ENCODE measurements around the gene NXPE1. TPM values are rescaled to one million over a fixed set of nuclear protein-coding genes. Genes with fewer than 3 reads are reported as not detected.

NXPE1 gene
- total RNA-seq, 2 donors from 2014 or later = not detected

- Mint-ChIP-seq H3K36me3 (peaks cover 0 to 8% of the 10 kb centered on the region in 2 donors), H3K9me3 (no peaks in the 10 kb centered on the region), H3K27ac (no peak overlapping the region)
- no peak for ATAC-seq
- DNase-seq (ENCODE audit: low spot score in 2 of 2) = no peak
Measured at GRCh38 chr11:114483929-114484328, 75.8 kb downstream of the NXPE1 start.

DNA sequence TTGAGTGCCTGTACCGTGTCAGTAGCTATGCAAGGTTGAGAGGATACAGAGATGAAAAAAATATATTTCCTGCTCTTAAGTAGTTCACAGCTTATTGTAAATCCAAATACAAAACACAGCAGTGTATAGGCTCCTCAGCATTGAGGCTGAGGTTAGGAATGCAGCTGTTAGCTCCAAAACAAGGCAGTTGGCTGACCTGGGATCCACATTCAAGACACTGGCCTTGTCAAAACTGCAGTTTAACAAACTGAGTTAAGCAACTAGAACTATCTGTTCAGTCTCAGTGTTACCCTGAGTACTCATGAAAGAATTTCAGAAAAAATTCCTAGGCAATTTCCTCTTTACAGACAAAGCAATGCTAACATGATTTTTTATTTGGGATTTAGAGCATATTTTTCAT is 77.6 kb downstream of the NXPE1 start:
- H3K27ac Mint-ChIP-seq = no peak overlapping the region
- no peaks in the 10 kb centered on the region for H3K36me3 Mint-ChIP-seq
- H3K9me3 Mint-ChIP-seq = no peaks in the 10 kb centered on the region
- ATAC-seq (no peak), DNase-seq (ENCODE audit: low spot score in 2 of 2) (no peak)

DNA sequence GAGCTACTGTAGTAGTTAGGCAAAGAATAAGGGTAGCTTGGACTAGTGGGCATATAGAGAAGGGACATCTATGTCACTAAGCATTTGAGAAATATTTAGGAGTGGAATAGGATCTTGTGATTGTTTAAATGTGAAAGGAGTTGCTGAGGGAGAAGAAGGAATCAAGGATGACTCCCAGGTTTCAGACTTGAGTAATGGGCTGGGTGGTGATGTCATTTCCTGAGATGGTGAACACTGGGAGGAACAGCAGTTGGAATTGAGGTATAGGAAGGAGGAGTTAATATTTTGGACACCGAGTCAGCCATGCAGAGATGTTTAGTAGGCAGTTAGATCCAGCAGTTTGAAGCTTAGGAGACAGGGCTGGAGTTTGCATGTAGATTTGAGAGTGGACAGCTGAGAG is 80.3 kb downstream of the NXPE1 start:
- ATAC-seq (no peak), DNase-seq (ENCODE audit: low spot score in 2 of 2) (no peak)
- no peak overlapping the region for H3K27ac Mint-ChIP-seq
- no peaks in the 10 kb centered on the region for H3K9me3 Mint-ChIP-seq
- H3K36me3 Mint-ChIP-seq = peaks cover 0 to 1% of the 10 kb centered on the region in 2 donors

DNA sequence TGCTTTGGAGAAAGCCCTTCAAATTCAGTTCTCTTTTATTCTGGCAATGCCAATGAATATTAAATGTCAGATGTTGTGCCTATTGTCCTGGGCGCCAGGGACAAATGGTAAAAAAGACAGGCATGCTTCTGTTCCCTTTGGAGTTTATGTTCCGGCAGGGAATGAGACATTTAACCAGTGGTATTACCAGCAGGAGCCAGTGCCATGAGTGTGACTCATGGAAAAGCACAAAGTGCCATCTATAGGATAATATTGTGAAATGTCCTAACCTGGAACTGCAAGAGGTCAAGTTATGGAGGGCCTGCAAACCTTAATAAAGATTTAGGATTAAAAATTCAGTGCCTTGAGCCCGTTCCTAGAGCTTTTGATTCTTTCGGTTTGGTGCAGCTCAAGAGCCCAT is 80.9 kb downstream of the NXPE1 start:
- no peaks in the 10 kb centered on the region for H3K9me3 Mint-ChIP-seq
- no peak for DNase-seq (ENCODE audit: low spot score in 2 of 2)

GRCh38 chr11:114478001-114478410 is 81.7 kb downstream of the NXPE1 start:
- no peak for DNase-seq (ENCODE audit: low spot score in 2 of 2)
- Mint-ChIP-seq H3K9me3 (no peaks in the 10 kb centered on the region), H3K36me3 (peaks cover 0 to 4% of the 10 kb centered on the region in 2 donors), H3K27ac (no peak overlapping the region)
- ATAC-seq = no peak

More for the DNA sequence above, 80.9 kb downstream of the NXPE1 start:
- H3K36me3 Mint-ChIP-seq = peaks cover 0 to 4% of the 10 kb centered on the region in 2 donors
- ATAC-seq = no peak
- H3K27ac Mint-ChIP-seq = no peak overlapping the region

GRCh38 chr11:114472661-114473060 is 87.0 kb downstream of the NXPE1 start:
- DNase-seq (ENCODE audit: low spot score in 2 of 2) = no peak
- Mint-ChIP-seq H3K9me3 (no peaks in the 10 kb centered on the region), H3K36me3 (peaks cover 0 to 4% of the 10 kb centered on the region in 2 donors), H3K27ac (no peak overlapping the region)
- no peak for ATAC-seq

Other genes with a start within 250 kb of the NXPE1 start
- 1 to 10 TPM; 2.8 to 8.0 TPM for gene C11orf71, start 159.4 kb downstream of the NXPE1 start, total RNA-seq
- 10 to 100 TPM; 49.2 to 67.1 TPM for gene RBM7, start 159.2 kb downstream of the NXPE1 start, total RNA-seq
- gene REXO2, start 120.4 kb downstream of the NXPE1 start, total RNA-seq = 10 to 100 TPM; 63.4 to 84.8 TPM
- gene NXPE4, start 35.9 kb upstream of the NXPE1 start, total RNA-seq = not detected
- gene NXPE2, start 118.6 kb upstream of the NXPE1 start, total RNA-seq = not detected